ENCODE results near the gene DDI2.

DNA sequence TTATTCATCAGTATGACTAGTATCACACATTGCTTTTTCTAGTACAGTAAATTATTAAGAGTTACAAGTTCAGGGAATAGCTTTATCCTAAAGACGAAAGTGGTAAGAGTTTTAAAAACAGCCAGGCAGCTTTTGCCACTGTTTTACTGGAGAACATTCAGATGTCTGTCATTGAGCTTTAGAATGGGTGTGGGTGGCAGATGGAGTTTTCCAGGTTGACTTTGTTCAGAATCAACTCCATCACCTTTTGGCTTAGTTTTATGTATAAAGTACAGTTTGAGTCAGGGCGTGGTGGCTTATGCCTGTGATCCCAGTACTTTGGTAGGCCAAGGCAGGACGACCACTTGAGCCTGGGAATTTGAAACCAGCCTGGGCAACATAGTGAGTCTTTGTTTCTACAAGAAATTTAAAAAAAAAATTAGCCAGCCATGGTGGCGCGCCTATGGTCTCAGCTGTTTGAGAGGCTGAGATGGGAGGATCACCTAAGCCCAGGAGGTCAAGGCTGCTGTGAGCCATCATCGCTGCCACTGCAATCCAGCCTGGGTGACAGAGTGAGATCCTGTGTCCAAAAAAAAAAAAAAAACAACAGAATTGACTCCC, 36.9 kb downstream of the DDI2 start:
- TF ChIP-seq, protein P1, sequence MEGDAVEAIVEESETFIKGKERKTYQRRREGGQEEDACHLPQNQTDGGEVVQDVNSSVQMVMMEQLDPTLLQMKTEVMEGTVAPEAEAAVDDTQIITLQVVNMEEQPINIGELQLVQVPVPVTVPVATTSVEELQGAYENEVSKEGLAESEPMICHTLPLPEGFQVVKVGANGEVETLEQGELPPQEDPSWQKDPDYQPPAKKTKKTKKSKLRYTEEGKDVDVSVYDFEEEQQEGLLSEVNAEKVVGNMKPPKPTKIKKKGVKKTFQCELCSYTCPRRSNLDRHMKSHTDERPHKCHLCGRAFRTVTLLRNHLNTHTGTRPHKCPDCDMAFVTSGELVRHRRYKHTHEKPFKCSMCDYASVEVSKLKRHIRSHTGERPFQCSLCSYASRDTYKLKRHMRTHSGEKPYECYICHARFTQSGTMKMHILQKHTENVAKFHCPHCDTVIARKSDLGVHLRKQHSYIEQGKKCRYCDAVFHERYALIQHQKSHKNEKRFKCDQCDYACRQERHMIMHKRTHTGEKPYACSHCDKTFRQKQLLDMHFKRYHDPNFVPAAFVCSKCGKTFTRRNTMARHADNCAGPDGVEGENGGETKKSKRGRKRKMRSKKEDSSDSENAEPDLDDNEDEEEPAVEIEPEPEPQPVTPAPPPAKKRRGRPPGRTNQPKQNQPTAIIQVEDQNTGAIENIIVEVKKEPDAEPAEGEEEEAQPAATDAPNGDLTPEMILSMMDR (IDR thresholded peaks at IDR 0.05; ENCODE audit: insufficient read depth, low read length, poor library complexity, severe bottlenecking): no peak
- no peak for TF ChIP-seq EZH2phosphoT487 (conservative IDR thresholded peaks at IDR 0.05; ENCODE audit: low read length)

Data from SU-DHL-6 (cell line).